ENCODE measurements around the gene RPL10A. TPM values are rescaled to one million over a fixed set of nuclear protein-coding genes. Genes with fewer than 3 reads are reported as not detected.
A peak's percentile ranks its signal among the peaks of the same experiment; 100 is the strongest.

The RPL10A gene
- total RNA-seq, 6 donors from 2014 or later: 474 to 1,092 (median 918) TPM

GRCh38 chr6:35426074-35426473 is 42.1 kb upstream of the RPL10A start:
- H3K36me3 ChIP-seq: peaks cover 8 to 59% (median 40%) of the 10 kb centered on the region in 4 donors
- H3K4me3 ChIP-seq: no peak overlapping the region
- 43 to 49% methylated on average over 7 to 8 of the region's 8 CpGs for WGBS, 2 donors
- ATAC-seq (ENCODE audit: low FRiP score in 2 of 2) (peak in 1 of 2 donors; percentile 70), DNase-seq (peak; percentile 29 to 53)
- H3K9me3 ChIP-seq: peaks cover 4 to 22% (median 12%) of the 10 kb centered on the region in 4 donors
- H3K4me1 ChIP-seq: peaks cover 0 to 12% (median 7%) of the 10 kb centered on the region in 4 donors
- no peak for TF ChIP-seq CTCF (IDR thresholded peaks at IDR 0.05)
- no peak for TF ChIP-seq EP300 (IDR thresholded peaks at IDR 0.05)
- no peak for TF ChIP-seq POLR2A (IDR thresholded peaks at IDR 0.05)
- no peak for TF ChIP-seq POLR2AphosphoS5 (IDR thresholded peaks at IDR 0.05)
- no peaks in the 10 kb centered on the region for H3K27me3 ChIP-seq
- H3K27ac ChIP-seq: peak overlapping the region in 1 of 4 donors; percentile 39

- Histone ChIP-seq H3K36me3 (peaks cover 6 to 48% (median 30%) of the 10 kb centered on the region in 4 donors), H3K4me3 (no peak overlapping the region), H3K27me3 (no peaks in the 10 kb centered on the region), H3K27ac (no peak overlapping the region), H3K9me3 (peaks cover 4 to 22% (median 12%) of the 10 kb centered on the region in 4 donors), H3K4me1 (peaks cover 0 to 12% (median 7%) of the 10 kb centered on the region in 4 donors)
- peak in 1 of 2 donors; percentile 9 for ATAC-seq (ENCODE audit: low FRiP score in 2 of 2)
- WGBS, 2 donors: 96 to 100% methylated on average over 2 to 5 of the region's 5 CpGs
- TF ChIP-seq CTCF (IDR thresholded peaks at IDR 0.05): no peak
- TF ChIP-seq POLR2AphosphoS5 (IDR thresholded peaks at IDR 0.05): no peak
- TF ChIP-seq EP300 (IDR thresholded peaks at IDR 0.05): no peak
- TF ChIP-seq POLR2A (IDR thresholded peaks at IDR 0.05): no peak
- DNase-seq: peak in 1 of 2 donors; percentile 47
These were observed 40.8 kb upstream of the RPL10A start for GRCh38 chr6:35427435-35427834.

DNA sequence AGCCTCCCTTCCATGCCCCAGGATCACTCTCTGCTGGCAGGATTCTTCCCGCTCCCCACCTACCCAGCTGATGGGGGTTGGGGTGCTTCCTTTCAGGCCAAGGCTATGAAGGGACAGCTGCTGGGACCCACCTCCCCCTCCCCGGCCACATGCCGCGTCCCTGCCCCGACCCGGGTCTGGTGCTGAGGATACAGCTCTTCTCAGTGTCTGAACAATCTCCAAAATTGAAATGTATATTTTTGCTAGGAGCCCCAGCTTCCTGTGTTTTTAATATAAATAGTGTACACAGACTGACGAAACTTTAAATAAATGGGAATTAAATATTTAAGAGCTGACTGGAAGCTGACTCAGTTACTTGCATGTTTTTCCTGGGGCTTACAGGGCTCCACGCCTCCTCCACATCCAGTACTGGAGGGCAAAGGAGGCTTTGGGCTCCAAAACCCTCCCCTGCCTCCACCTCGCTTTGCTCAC is 40.3 kb upstream of the RPL10A start:
- H3K27me3 ChIP-seq: no peaks in the 10 kb centered on the region
- H3K36me3 ChIP-seq: peaks cover 4 to 46% (median 29%) of the 10 kb centered on the region in 4 donors
- TF ChIP-seq POLR2AphosphoS5 (IDR thresholded peaks at IDR 0.05) (no peak), CTCF (IDR thresholded peaks at IDR 0.05) (no peak), EP300 (IDR thresholded peaks at IDR 0.05) (no peak), POLR2A (IDR thresholded peaks at IDR 0.05) (no peak)
- no peak for ATAC-seq (ENCODE audit: low FRiP score in 2 of 2)
- no peak for DNase-seq
- H3K4me1 ChIP-seq: peaks cover 0 to 12% (median 7%) of the 10 kb centered on the region in 4 donors
- no peak overlapping the region for H3K27ac ChIP-seq
- H3K4me3 ChIP-seq: no peak overlapping the region
- WGBS, 2 donors: 77 to 91% methylated on average over 8 to 9 of the region's 9 CpGs
- H3K9me3 ChIP-seq: peaks cover 4 to 22% (median 12%) of the 10 kb centered on the region in 4 donors

- H3K4me3 ChIP-seq: no peak overlapping the region
- no peak for TF ChIP-seq POLR2A (IDR thresholded peaks at IDR 0.05)
- TF ChIP-seq POLR2AphosphoS5 (IDR thresholded peaks at IDR 0.05): no peak
- no peak for TF ChIP-seq EP300 (IDR thresholded peaks at IDR 0.05)
- TF ChIP-seq CTCF (IDR thresholded peaks at IDR 0.05): no peak
- WGBS, 2 donors: 87 to 89% methylated on average over 8 to 10 of the region's 10 CpGs
- H3K36me3 ChIP-seq: peaks cover 4 to 43% (median 29%) of the 10 kb centered on the region in 4 donors
- peaks cover 4 to 22% (median 12%) of the 10 kb centered on the region in 4 donors for H3K9me3 ChIP-seq
- H3K27ac ChIP-seq: no peak overlapping the region
- DNase-seq (no peak), ATAC-seq (ENCODE audit: low FRiP score in 2 of 2) (no peak)
- H3K27me3 ChIP-seq: no peaks in the 10 kb centered on the region
- H3K4me1 ChIP-seq: peaks cover 0 to 12% (median 7%) of the 10 kb centered on the region in 4 donors
These were observed 39.6 kb upstream of the RPL10A start for GRCh38 chr6:35428421-35429149.

Measured in upper lobe of left lung (tissue), 6 donors.